Ascending aorta (tissue), 2 donors: ENCODE measurements around the gene SNX30. TPM values are rescaled to one million over a fixed set of nuclear protein-coding genes. Genes with fewer than 3 reads are reported as not detected.
A peak's percentile ranks its signal among the peaks of the same experiment; 100 is the strongest.

Experiments used
- DNase-seq, 2 donors: peaks; one replicate each; pipeline ENCODE4 v3.0.0-alpha.2; 2019; ENCODE audit warnings: low spot score in 2 of 2
- H3K27ac ChIP-seq, 2 donors: fragments of 200-600 bp; sonication (generic); one replicate each; pipeline ENCODE4 v1.5.1; 2016 to 2017; ENCODE audit warnings: mild to moderate bottlenecking in 1 of 2
- H3K27me3 ChIP-seq: fragments of 200-600 bp; sonication (generic); one replicate; pipeline ENCODE4 v1.5.1; 2017
- H3K36me3 ChIP-seq, 2 donors: fragments of 200-600 bp; sonication (generic); one replicate each; pipeline ENCODE4 v1.5.1; 2016
- H3K4me1 ChIP-seq, 2 donors: fragments of 200-600 bp; sonication (generic); one replicate each; pipeline ENCODE4 v1.5.1; 2016 to 2017; ENCODE audit warnings: mild to moderate bottlenecking in 1 of 2
- H3K4me3 ChIP-seq, 2 donors: fragments of 200-600 bp; sonication (generic); one replicate each; pipeline ENCODE4 v1.5.1; 2016 to 2017; ENCODE audit warnings: mild to moderate bottlenecking in 1 of 2
- H3K9me3 ChIP-seq, 2 donors: fragments of 200-600 bp; sonication (generic); one replicate each; pipeline ENCODE4 v1.5.1; 2016
- intact Hi-C: fragments of 100-400 bp; cut with DNase I; formaldehyde crosslinking; loops from one replicate; pipeline ENCODE4 v1.15.1; 2023
- total RNA-seq: library from RNA; depleted of rRNA; stranded (reverse); fragments of >200 nt; gene quantifications from one replicate; pipeline ENCODE4 v1.1.0, GENCODE V29; 2016
- TF ChIP-seq, protein P1 (sequence below), 3 experiments: fragments of 200-600 bp in 2 of 3; fragments of 450-650 bp in 1 of 3; sonication (generic) in 2 of 3; IDR thresholded peaks; one replicate each; pipeline ENCODE4 v1.5.1; 2016 to 2019; ENCODE audit warnings: antibody characterized with exemption in 3 of 3, mild to moderate bottlenecking in 1 of 3, moderate library complexity in 1 of 3

Gene SNX30
- total RNA-seq, 1 donor from 2014 or later: 4.7 TPM

DNA sequence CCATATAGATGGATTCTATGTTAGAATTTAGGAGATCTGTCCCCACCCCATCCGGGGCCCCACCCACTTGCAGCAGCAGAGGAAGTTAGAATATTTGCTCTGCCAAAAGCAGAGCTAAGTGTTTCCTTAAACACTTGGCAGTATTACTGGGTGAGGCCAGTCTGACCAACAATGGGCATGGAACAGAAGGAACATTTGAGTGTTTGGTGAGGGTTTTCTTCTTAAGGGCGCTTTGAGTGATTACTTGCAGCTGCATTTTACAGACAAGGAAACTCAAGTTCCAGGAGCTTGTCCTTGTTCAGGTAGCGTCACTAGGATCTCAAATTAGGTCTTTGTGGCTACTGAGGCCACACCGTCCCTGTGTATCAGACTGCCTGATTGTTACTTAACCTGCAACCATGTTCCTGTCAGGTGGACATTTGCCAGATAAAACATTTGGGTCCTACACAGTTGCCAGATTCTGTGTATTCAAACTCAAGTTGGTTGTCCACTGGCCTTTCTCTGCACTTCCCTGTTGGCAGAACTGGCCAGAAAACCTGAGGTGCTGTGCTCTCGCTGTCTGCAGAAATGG lies 80.8 kb downstream of the SNX30 start:
- no peak for DNase-seq
- Histone ChIP-seq H3K9me3 (no peaks in the 10 kb centered on the region), H3K36me3 (peaks cover 0 to 4% of the 10 kb centered on the region in 2 donors), H3K27ac (peak overlapping the region; percentile 26 to 67), H3K27me3 (no peaks in the 10 kb centered on the region), H3K4me3 (no peak overlapping the region), H3K4me1 (peaks cover 0 to 6% of the 10 kb centered on the region in 2 donors)
- TF ChIP-seq, protein P1, sequence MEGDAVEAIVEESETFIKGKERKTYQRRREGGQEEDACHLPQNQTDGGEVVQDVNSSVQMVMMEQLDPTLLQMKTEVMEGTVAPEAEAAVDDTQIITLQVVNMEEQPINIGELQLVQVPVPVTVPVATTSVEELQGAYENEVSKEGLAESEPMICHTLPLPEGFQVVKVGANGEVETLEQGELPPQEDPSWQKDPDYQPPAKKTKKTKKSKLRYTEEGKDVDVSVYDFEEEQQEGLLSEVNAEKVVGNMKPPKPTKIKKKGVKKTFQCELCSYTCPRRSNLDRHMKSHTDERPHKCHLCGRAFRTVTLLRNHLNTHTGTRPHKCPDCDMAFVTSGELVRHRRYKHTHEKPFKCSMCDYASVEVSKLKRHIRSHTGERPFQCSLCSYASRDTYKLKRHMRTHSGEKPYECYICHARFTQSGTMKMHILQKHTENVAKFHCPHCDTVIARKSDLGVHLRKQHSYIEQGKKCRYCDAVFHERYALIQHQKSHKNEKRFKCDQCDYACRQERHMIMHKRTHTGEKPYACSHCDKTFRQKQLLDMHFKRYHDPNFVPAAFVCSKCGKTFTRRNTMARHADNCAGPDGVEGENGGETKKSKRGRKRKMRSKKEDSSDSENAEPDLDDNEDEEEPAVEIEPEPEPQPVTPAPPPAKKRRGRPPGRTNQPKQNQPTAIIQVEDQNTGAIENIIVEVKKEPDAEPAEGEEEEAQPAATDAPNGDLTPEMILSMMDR (IDR thresholded peaks at IDR 0.05): no peak
- intact Hi-C loops: no loop called here

DNA sequence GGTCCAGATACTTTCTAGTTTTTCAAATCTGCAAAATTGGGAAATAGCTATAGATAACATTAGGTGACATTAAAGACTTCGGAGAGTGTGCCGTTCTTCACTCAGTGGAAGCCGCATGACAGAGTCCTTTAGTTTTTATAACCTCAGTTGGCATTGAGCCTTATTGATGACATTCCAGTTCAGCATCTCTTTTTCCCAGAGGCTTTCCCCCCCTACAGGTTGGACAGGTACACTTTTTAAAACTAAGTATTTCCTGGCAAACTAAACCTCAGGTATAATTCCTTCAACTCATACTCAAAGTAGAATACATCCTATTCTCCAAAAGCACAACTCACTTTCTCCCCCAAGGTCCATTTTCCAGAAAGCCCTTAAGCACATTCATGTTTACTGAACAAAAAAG lies 81.4 kb downstream of the SNX30 start:
- TF ChIP-seq, protein P1 (IDR thresholded peaks at IDR 0.05): no peak
- Histone ChIP-seq H3K36me3 (peaks cover 0 to 10% of the 10 kb centered on the region in 2 donors), H3K27me3 (no peaks in the 10 kb centered on the region), H3K4me3 (no peak overlapping the region), H3K4me1 (peaks cover 0 to 6% of the 10 kb centered on the region in 2 donors), H3K9me3 (no peaks in the 10 kb centered on the region), H3K27ac (peak overlapping the region; percentile 26 to 67)
- DNase-seq: no peak
- intact Hi-C loops: no loop called here

DNA sequence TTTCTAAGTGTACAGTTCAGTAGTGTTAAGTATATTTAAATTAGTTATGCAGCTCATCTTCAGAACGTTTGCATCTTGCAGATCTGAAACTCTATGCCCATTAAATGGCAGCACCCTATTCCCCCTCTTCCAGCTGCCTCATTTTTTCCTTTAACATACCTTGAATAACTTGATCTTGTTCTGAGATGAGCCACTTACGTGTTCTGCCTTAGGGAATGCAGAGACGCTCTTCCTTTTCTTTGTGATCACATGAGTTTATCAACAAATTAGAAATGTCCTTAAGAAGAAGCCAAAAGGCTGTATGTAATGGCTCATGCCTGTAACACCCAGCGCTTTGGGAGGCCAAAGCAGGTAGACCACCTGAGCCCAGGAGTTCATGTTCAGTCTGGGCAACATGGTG lies 82.5 kb downstream of the SNX30 start:
- H3K36me3 ChIP-seq: peaks cover under 1 to 14% of the 10 kb centered on the region in 2 donors
- DNase-seq: no peak
- H3K4me3 ChIP-seq: no peak overlapping the region
- H3K9me3 ChIP-seq: no peaks in the 10 kb centered on the region
- intact Hi-C loops: no loop called here
- H3K27me3 ChIP-seq: no peaks in the 10 kb centered on the region
- no peak overlapping the region for H3K27ac ChIP-seq
- TF ChIP-seq, protein P1 (IDR thresholded peaks at IDR 0.05): no peak
- H3K4me1 ChIP-seq: peaks cover 0 to 6% of the 10 kb centered on the region in 2 donors

DNA sequence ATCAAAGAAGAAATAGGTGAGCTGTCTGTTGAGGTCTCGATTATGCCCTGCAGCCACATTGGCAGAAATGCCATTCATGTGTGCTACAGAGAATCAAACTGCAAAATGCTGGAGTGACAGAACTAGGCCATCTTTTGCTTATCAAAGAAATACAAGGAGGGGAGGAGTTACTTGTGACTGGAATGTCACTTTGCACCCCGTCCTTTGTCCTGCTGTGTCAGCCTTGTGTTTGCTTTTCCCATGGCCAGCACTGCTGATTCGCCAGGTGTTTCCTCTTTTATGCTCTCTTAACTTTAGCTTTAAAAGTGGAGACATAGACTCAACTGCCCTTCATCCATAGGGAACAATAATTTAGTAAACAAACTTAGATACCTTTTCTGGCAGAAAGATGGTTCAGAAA lies 85.8 kb downstream of the SNX30 start:
- no peak overlapping the region for H3K27ac ChIP-seq
- TF ChIP-seq, protein P1 (IDR thresholded peaks at IDR 0.05): no peak
- H3K36me3 ChIP-seq: peaks cover 9 to 25% of the 10 kb centered on the region in 2 donors
- no peaks in the 10 kb centered on the region for H3K9me3 ChIP-seq
- no peak for DNase-seq
- peaks cover 0 to 4% of the 10 kb centered on the region in 2 donors for H3K4me1 ChIP-seq
- H3K4me3 ChIP-seq: no peak overlapping the region
- intact Hi-C loops: no loop called here
- H3K27me3 ChIP-seq: no peaks in the 10 kb centered on the region

DNA sequence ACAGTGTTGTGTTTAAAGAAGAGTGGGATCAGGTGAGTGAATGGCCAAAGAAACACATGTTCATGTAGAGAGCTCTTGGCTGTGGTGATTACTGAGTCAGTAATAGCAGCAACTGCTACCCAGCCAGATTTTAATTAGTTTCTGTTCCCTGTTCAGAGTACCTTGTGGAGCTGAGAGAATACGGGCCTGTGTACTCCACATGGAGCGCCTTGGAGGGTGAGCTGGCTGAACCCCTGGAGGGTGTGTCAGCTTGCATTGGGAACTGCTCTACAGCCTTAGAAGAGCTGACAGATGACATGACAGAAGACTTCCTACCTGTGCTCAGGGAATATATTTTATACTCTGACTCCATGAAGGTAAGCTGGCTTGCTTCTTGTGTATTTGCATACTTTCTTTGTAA lies 87.8 kb downstream of the SNX30 start:
- Histone ChIP-seq H3K9me3 (no peaks in the 10 kb centered on the region), H3K27ac (no peak overlapping the region), H3K4me3 (no peak overlapping the region), H3K4me1 (no peaks in the 10 kb centered on the region), H3K36me3 (peaks cover 9 to 25% of the 10 kb centered on the region in 2 donors), H3K27me3 (no peaks in the 10 kb centered on the region)
- intact Hi-C loops: no loop called here
- DNase-seq: no peak
- TF ChIP-seq, protein P1 (IDR thresholded peaks at IDR 0.05): no peak

DNA sequence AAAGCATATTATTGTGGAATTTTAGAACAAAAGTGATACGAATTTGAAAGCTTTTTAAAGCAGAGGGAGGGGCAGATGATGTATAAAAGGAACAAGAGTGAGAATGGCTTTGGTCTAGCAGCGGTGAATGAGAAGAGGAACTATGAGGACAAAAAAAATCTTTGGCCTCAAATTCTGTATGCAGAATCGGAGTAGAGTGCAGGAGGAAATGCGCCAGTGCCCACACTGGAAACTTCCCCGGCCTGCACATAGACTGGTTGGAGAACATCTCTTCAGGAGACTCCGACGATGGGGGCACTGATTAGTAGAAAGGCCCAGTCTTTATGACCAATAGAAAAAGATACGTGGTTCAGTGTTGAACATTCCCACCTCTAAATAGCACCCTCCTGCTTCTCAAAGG lies 88.8 kb downstream of the SNX30 start:
- intact Hi-C loops: no loop called here
- Histone ChIP-seq H3K9me3 (no peaks in the 10 kb centered on the region), H3K4me3 (no peak overlapping the region), H3K36me3 (peaks cover 9 to 25% of the 10 kb centered on the region in 2 donors), H3K27me3 (no peaks in the 10 kb centered on the region), H3K4me1 (no peaks in the 10 kb centered on the region), H3K27ac (no peak overlapping the region)
- no peak for DNase-seq
- TF ChIP-seq, protein P1 (IDR thresholded peaks at IDR 0.05): no peak
